ENCODE results near the gene UBE3D. TPM values are rescaled to one million over a fixed set of nuclear protein-coding genes. Genes with fewer than 3 reads are reported as not detected.

UBE3D gene
- total RNA-seq, 4 donors from 2014 or later, result 6.1 to 30.3 (median 14.4) TPM

DNA sequence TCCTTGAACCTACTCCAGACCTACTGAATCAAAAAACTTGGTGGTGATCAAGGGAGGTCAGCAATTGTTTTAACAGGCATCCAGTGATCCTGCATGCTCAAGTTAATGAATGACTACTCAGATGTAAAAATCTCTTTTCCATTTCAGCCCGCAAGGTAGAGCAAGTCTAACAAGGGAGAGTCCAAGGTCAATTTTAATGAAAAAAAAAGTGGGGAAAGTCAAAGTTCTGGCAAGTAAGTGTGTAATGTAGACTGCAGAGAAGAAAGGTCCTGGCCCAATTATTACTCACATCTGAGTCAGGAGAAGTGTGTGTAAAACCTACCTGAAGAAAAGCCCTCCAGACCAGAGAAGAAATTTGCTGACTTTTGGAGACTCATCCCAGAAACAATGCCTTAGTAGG is 193.5 kb downstream of the UBE3D start:
- H3K4me3 ChIP-seq, result no peak overlapping the region
- TF ChIP-seq POLR2A (IDR thresholded peaks at IDR 0.05), result no peak
- in situ Hi-C loops (cut with MboI; ENCODE audit: low pct_ligation_motif_present in 1 of 4, low pct_unique_long_range_greater_than_20kb in 1 of 4, low sequenced_read_pairs in 3 of 4) (no loop called here), intact Hi-C loops (cut with DNase I; ENCODE audit: low total_unique reads) (no loop called here)
- peaks cover 0 to 10% (median 2%) of the 10 kb centered on the region in 4 donors for H3K4me1 ChIP-seq
- DNase-seq, result no peak
- WGBS, 2 donors (ENCODE audit: low coverage in 1 of 2), result 71 to 76% methylated on average over 1 of the region's 1 CpG
- H3K27ac ChIP-seq, result no peak overlapping the region
- H3K36me3 ChIP-seq, result no peaks in the 10 kb centered on the region
- H3K9me3 ChIP-seq, result no peaks in the 10 kb centered on the region
- H3K27me3 ChIP-seq, result peaks cover 29% of the 10 kb centered on the region

DNA sequence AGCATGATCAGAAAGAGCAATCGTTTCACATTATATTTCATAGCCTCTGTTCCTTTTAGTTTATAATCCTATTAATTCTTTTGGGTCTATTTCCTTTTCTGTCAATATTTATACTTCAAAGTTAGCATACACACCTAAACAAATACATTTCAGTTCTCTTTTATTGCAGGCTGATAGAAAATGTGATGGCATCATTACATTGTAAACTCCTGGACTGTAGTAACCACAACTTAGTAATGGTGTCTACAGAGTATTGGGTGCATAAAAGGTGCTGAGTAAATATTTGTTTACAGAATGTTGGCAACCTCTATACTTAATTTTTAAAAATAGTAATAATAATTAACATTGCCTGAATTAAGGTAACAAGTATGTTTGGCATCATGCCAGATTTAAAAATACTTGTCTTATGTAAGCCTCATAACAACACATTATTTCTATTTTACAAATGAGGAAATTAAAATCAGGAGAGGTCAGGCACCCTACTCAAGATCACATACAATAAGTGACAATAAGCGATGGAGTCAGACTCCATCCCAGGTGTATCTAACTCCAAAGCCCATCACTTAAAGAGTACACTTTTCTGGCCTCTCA is 195.0 kb downstream of the UBE3D start:
- intact Hi-C loops (cut with DNase I; ENCODE audit: low total_unique reads), result no loop called here
- no peak for DNase-seq
- Histone ChIP-seq H3K36me3 (no peaks in the 10 kb centered on the region), H3K27me3 (peaks cover 29% of the 10 kb centered on the region), H3K27ac (no peak overlapping the region), H3K4me3 (no peak overlapping the region), H3K4me1 (peaks cover 0 to 3% (median 0%) of the 10 kb centered on the region in 4 donors), H3K9me3 (no peaks in the 10 kb centered on the region)
- TF ChIP-seq, protein P1, sequence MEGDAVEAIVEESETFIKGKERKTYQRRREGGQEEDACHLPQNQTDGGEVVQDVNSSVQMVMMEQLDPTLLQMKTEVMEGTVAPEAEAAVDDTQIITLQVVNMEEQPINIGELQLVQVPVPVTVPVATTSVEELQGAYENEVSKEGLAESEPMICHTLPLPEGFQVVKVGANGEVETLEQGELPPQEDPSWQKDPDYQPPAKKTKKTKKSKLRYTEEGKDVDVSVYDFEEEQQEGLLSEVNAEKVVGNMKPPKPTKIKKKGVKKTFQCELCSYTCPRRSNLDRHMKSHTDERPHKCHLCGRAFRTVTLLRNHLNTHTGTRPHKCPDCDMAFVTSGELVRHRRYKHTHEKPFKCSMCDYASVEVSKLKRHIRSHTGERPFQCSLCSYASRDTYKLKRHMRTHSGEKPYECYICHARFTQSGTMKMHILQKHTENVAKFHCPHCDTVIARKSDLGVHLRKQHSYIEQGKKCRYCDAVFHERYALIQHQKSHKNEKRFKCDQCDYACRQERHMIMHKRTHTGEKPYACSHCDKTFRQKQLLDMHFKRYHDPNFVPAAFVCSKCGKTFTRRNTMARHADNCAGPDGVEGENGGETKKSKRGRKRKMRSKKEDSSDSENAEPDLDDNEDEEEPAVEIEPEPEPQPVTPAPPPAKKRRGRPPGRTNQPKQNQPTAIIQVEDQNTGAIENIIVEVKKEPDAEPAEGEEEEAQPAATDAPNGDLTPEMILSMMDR (IDR thresholded peaks at IDR 0.05), result no peak
- TF ChIP-seq POLR2AphosphoS5 (IDR thresholded peaks at IDR 0.05) (no peak), EP300 (IDR thresholded peaks at IDR 0.05; ENCODE audit: low read depth) (no peak), POLR2A (IDR thresholded peaks at IDR 0.05) (no peak)
- in situ Hi-C loops (cut with MboI; ENCODE audit: low pct_ligation_motif_present in 1 of 4, low pct_unique_long_range_greater_than_20kb in 1 of 4, low sequenced_read_pairs in 3 of 4), result no loop called here
- 37 to 56% methylated on average over 2 of the region's 2 CpGs for WGBS, 2 donors (ENCODE audit: low coverage in 1 of 2)

DNA sequence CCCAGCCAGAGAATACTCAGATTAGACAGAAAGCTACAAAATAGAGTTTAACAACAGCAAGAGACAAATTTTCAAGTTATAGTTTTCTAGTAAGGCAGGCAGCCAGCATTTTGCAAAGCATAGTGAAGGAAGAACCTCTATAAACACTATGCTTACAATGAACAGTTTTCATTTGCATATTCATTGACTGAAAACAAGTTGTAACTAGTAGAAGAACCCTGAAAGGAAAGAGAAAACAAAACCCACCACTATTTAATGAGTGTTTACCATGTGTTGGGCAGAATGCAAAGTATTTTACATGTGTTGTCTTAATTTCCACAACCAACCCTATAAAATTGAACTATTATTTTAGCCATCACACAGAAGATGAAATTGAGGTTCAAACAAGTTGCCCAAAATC is 196.1 kb downstream of the UBE3D start:
- TF ChIP-seq, protein P1 (IDR thresholded peaks at IDR 0.05), result no peak
- TF ChIP-seq EP300 (IDR thresholded peaks at IDR 0.05; ENCODE audit: low read depth) (no peak), POLR2AphosphoS5 (IDR thresholded peaks at IDR 0.05) (no peak), POLR2A (IDR thresholded peaks at IDR 0.05) (no peak)
- no peak for DNase-seq
- Histone ChIP-seq H3K27ac (no peak overlapping the region), H3K27me3 (peaks cover 29% of the 10 kb centered on the region), H3K4me3 (no peak overlapping the region), H3K4me1 (peaks cover 0 to 3% (median 0%) of the 10 kb centered on the region in 4 donors), H3K36me3 (no peaks in the 10 kb centered on the region), H3K9me3 (no peaks in the 10 kb centered on the region)
- intact Hi-C loops (cut with DNase I; ENCODE audit: low total_unique reads) (no loop called here), in situ Hi-C loops (cut with MboI; ENCODE audit: low pct_ligation_motif_present in 1 of 4, low pct_unique_long_range_greater_than_20kb in 1 of 4, low sequenced_read_pairs in 3 of 4) (no loop called here)

DNA sequence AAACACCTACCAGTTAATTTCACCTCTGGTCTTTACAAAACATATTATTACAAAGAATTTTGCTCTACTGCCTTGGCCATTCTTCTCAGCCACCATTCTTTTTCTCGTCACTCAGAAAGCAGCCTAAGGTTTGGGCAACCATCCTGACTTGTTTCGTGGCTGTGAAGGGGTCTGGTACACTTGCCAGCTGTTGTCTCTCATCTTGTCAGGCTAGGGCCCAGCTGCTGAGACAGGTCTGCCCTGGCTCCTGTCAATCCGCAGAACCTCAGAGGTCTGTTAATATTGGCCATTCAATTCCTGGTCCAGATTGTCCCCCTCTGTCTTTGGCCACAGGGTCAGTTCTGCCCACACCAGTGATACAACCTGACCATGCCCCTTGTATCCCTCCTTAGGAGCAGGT is 197.7 kb downstream of the UBE3D start:
- Histone ChIP-seq H3K9me3 (no peaks in the 10 kb centered on the region), H3K4me3 (no peak overlapping the region), H3K4me1 (peaks cover 0 to 3% (median 0%) of the 10 kb centered on the region in 4 donors), H3K36me3 (no peaks in the 10 kb centered on the region), H3K27ac (no peak overlapping the region), H3K27me3 (peaks cover 20% of the 10 kb centered on the region)
- intact Hi-C loops (cut with DNase I; ENCODE audit: low total_unique reads), result no loop called here
- TF ChIP-seq EP300 (IDR thresholded peaks at IDR 0.05; ENCODE audit: low read depth) (no peak), POLR2AphosphoS5 (IDR thresholded peaks at IDR 0.05) (no peak), POLR2A (IDR thresholded peaks at IDR 0.05) (no peak)
- TF ChIP-seq, protein P1 (IDR thresholded peaks at IDR 0.05), result no peak
- WGBS, 2 donors (ENCODE audit: low coverage in 1 of 2), result 85 to 100% methylated on average over 2 to 3 of the region's 3 CpGs
- DNase-seq, result no peak
- in situ Hi-C loops (cut with MboI; ENCODE audit: low pct_ligation_motif_present in 1 of 4, low pct_unique_long_range_greater_than_20kb in 1 of 4, low sequenced_read_pairs in 3 of 4), result no loop called here

DNA sequence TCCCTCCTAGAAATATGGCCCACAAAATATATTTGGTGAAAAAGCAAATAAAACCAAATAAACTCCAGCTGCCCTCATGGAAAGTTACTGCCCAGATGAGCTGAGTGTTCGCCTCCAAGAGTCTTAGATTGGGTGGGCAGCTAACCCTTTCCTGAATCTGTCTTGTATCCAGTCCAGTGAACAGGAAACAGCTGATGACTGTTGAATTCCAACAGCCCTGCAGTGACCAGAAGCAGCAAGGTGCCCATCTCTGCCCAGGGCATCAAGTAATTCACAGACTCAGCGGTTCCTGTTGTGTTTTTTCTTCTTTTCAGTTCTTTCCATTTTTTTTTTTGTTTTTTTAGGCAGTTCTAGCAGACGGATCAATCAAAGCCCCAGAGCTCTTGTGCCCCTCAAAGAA is 199.2 kb downstream of the UBE3D start:
- H3K36me3 ChIP-seq, result no peaks in the 10 kb centered on the region
- no peak overlapping the region for H3K27ac ChIP-seq
- no peaks in the 10 kb centered on the region for H3K4me1 ChIP-seq
- peaks cover 14% of the 10 kb centered on the region for H3K27me3 ChIP-seq
- intact Hi-C loops (cut with DNase I; ENCODE audit: low total_unique reads) (no loop called here), in situ Hi-C loops (cut with MboI; ENCODE audit: low pct_ligation_motif_present in 1 of 4, low pct_unique_long_range_greater_than_20kb in 1 of 4, low sequenced_read_pairs in 3 of 4) (no loop called here)
- no peaks in the 10 kb centered on the region for H3K9me3 ChIP-seq
- WGBS, 2 donors (ENCODE audit: low coverage in 1 of 2), result 51 to 78% methylated on average over 3 of the region's 3 CpGs
- TF ChIP-seq, protein P1 (IDR thresholded peaks at IDR 0.05), result no peak
- TF ChIP-seq EP300 (IDR thresholded peaks at IDR 0.05; ENCODE audit: low read depth) (no peak), POLR2A (IDR thresholded peaks at IDR 0.05) (no peak), POLR2AphosphoS5 (IDR thresholded peaks at IDR 0.05) (no peak)
- H3K4me3 ChIP-seq, result no peak overlapping the region
- DNase-seq, result no peak

Measured in transverse colon (tissue), 4 donors.